HUES48 (cell line): ENCODE results near the gene DIO3.
"Not testable (repeated sequence)": the region's sequence is repeated elsewhere in the genome, so short reads cannot be mapped to it uniquely, and the experiment has no call there.

ENCODE experiments used
- H3K27ac ChIP-seq: one replicate; pipeline ENCODE4 v1.7.0; 2013; ENCODE audit warnings: low read depth, low read length, inconsistent platforms
- H3K27me3 ChIP-seq: 2 replicates; pipeline ENCODE4 v1.6.1; 2013; ENCODE audit warnings: mild to moderate bottlenecking, low read length; ENCODE audit not compliant: control insufficient read depth, insufficient read depth
- H3K36me3 ChIP-seq: 2 replicates; pipeline ENCODE4 v1.6.1; 2013; ENCODE audit warnings: low read length; ENCODE audit not compliant: control insufficient read depth, insufficient read depth
- H3K4me1 ChIP-seq: 2 replicates; pipeline ENCODE4 v1.6.1; 2013; ENCODE audit warnings: mild to moderate bottlenecking, low read length; ENCODE audit not compliant: control insufficient read depth, insufficient read depth
- H3K4me3 ChIP-seq: 2 replicates; pipeline ENCODE4 v1.5.1; 2013; ENCODE audit warnings: mild to moderate bottlenecking, low read depth, low read length
- H3K9ac ChIP-seq: 2 replicates; pipeline ENCODE4 v1.6.1; 2013; ENCODE audit warnings: mild to moderate bottlenecking, low read depth, low read length, moderate library complexity
- H3K9me3 ChIP-seq: 2 replicates; pipeline ENCODE4 v1.6.1; 2013; ENCODE audit warnings: low read length; ENCODE audit not compliant: control insufficient read depth, insufficient read depth

The DIO3 gene

DNA sequence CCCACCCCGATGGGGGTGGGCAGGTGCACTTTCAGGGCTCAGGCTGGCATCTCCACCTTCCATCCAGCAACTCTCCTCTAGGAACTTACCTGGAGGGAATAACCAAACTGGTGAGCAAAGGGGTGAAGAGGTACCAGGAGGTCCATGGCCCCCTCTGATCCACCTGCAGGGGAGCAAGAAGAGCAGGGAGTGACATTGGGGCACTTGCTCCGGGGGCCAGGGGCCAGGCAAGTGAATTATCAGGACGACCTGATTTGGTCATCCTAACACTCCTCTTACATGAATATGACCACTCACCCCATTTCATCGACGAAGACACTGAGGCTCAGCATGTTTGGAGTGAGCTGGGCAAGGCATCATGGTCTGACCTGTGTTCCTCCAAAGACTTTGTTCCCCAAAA is 6.0 kb downstream of the DIO3 start:
- Histone ChIP-seq H3K27me3 (peaks cover 82% of the 10 kb centered on the region), H3K36me3 (no peaks in the 10 kb centered on the region), H3K4me1 (peaks cover 17% of the 10 kb centered on the region), H3K4me3 (no peak overlapping the region), H3K9me3 (0 out of 2 replicates have a peak, but pooled peaks cover 2% of the 10 kb centered on the region), H3K27ac (no peak overlapping the region), H3K9ac (no peak overlapping the region)

DNA sequence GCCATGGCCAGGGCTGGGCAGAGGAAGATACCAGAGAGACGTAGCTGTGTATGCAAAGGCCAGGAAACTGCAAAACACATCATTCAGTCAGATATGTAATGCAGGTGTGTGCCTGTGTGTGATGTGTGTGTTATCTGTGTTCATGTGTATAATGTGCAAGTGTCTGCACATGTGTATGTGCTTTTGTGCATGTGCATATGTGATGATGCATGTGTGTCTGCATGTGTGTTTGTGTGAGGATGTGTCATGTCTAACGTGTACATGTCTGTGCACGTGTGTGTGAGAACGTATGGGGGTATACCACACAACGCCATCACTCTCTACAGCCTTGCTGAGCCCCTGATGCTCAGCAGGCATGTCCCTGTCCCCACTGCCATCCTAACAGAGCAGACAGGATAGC is 9.7 kb downstream of the DIO3 start:
- no peak overlapping the region for H3K9ac ChIP-seq

DNA sequence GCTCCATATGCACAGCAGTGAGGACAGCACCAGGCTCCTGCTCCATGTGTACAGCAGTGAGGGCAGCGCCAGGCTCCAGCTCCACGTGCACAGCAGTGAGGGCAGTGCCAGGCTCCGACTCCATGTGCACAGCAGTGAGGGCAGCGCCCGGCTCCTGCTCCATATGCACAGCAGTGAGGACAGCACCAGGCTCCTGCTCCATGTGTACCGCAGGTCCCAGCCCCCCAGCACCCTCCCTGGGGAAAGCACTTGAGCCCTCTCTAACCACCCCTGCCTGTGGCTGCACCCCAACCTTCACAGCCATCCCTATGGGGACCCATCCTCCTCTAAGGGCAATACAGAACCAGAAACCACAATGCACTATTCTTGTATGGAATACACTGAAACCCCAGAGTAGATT is 11.2 kb downstream of the DIO3 start:
- H3K9ac ChIP-seq, H3K36me3 ChIP-seq, H3K4me3 ChIP-seq, H3K9me3 ChIP-seq, H3K4me1 ChIP-seq, H3K27ac ChIP-seq: not testable (repeated sequence)
- H3K27me3 ChIP-seq = peaks cover 38% of the 10 kb centered on the region

More for the DNA sequence above, 9.7 kb downstream of the DIO3 start:
- no peaks in the 10 kb centered on the region for H3K9me3 ChIP-seq
- H3K27ac ChIP-seq = no peak overlapping the region
- peaks cover 53% of the 10 kb centered on the region for H3K27me3 ChIP-seq
- H3K36me3 ChIP-seq = no peaks in the 10 kb centered on the region
- H3K4me1 ChIP-seq = no peaks in the 10 kb centered on the region
- no peak overlapping the region for H3K4me3 ChIP-seq

DNA sequence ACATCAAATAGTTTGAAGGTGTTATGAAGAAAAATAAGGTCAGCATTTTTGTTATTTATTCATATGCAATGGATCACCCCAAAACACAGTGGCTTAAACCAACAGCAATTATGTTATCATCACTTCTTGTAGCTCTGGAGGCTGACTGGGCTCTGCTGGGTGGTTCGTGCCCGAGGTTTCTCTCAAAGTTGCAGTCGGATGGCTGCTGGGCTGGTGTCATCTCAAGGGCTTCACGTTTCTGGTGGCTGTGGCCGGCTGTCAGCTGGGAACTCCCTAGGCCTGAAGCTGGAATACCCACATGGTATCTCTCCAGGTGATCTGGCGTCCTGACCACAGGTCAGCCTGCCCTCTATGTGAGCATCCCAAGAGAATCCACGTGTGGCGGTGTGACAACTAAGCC is 12.0 kb downstream of the DIO3 start:
- Histone ChIP-seq H3K9me3 (no peaks in the 10 kb centered on the region), H3K27ac (no peak overlapping the region), H3K27me3 (peaks cover 30% of the 10 kb centered on the region), H3K36me3 (no peaks in the 10 kb centered on the region), H3K4me3 (no peak overlapping the region), H3K4me1 (no peaks in the 10 kb centered on the region), H3K9ac (no peak overlapping the region)

DNA sequence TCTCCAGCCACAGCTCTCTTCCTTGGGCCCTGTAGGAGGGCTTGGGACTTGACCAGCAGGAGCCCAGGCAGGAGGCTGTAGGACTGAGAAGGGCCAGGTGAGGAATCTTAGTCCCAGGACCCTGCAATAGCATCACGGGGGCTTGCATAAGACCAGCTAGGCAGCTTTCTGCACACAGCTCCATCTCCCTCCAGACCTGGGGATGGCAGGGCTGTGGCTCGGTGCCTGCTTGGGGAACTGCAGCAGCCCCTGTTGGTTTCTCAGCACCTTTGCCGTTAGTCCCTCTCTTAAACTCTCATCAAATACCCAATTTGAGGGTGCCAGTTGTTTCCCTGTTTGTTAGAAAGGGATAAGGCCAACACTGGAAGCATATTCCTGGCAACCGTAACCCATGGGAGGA is 14.3 kb downstream of the DIO3 start:
- Histone ChIP-seq H3K27me3 (peaks cover 15% of the 10 kb centered on the region), H3K36me3 (no peaks in the 10 kb centered on the region), H3K9me3 (no peaks in the 10 kb centered on the region), H3K4me1 (no peaks in the 10 kb centered on the region), H3K9ac (no peak overlapping the region), H3K4me3 (no peak overlapping the region), H3K27ac (no peak overlapping the region)

DNA sequence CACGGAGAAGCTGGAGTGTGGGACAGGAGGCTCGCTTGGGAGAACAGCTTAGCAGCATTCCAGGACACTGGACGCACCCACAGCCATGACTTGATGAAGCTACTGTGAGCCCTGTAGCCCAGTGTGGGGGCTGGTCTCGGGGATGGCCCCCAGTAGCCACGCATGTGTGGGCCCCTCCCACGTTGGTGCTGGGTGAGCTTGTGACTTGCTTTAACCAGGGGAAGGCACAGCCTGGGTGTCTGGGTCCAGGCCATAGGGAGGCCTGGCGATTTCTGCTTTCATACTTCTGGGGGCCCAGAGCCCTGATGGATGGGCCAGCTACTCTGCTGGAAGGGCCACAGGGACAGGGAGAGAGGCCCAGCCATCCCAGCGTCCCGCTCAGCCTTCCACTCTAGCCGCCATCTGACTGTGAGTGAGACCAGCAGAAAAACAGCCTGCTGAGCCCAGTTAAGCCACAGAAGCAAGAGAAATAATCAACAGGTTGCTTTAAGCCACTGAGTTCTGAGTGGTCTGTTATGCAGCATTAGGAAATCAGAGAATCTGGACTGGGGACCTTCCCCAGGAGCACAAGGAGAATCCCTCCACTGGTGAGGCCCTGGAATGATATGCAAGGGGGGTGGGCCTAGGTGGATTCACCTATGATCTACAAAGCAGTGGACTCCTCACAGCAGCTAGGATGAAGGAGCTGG is 16.1 kb downstream of the DIO3 start:
- Histone ChIP-seq H3K9ac (no peak overlapping the region), H3K4me3 (no peak overlapping the region), H3K36me3 (no peaks in the 10 kb centered on the region), H3K4me1 (no peaks in the 10 kb centered on the region), H3K27me3 (peaks cover 8% of the 10 kb centered on the region; the same call in 1 of the 2 replicates), H3K27ac (no peak overlapping the region), H3K9me3 (no peaks in the 10 kb centered on the region)

DNA sequence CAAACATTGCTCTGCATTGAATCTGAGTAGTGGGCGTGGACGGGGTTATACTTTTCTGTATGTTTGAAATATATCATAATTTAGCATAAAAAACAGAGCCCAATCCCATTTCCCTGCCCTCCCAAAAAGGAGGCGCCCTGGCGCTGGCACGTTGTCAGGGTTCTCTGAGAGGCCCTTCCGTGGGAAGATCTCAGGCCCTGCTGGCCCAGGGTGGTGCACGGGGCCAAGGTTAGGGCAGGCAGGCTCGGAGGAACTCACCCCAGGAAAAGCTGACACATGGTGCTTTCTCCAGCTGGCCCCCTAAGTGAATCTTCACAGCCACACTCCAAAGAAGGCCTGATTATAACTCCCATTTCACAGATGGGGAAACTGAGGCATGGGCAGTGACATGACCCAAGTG is 17.2 kb downstream of the DIO3 start:
- H3K27ac ChIP-seq = no peak overlapping the region
- H3K9ac ChIP-seq = no peak overlapping the region
- H3K9me3 ChIP-seq = no peaks in the 10 kb centered on the region
- no peak overlapping the region for H3K4me3 ChIP-seq
- H3K27me3 ChIP-seq = no peaks in the 10 kb centered on the region
- H3K4me1 ChIP-seq = no peaks in the 10 kb centered on the region
- H3K36me3 ChIP-seq = no peaks in the 10 kb centered on the region

DNA sequence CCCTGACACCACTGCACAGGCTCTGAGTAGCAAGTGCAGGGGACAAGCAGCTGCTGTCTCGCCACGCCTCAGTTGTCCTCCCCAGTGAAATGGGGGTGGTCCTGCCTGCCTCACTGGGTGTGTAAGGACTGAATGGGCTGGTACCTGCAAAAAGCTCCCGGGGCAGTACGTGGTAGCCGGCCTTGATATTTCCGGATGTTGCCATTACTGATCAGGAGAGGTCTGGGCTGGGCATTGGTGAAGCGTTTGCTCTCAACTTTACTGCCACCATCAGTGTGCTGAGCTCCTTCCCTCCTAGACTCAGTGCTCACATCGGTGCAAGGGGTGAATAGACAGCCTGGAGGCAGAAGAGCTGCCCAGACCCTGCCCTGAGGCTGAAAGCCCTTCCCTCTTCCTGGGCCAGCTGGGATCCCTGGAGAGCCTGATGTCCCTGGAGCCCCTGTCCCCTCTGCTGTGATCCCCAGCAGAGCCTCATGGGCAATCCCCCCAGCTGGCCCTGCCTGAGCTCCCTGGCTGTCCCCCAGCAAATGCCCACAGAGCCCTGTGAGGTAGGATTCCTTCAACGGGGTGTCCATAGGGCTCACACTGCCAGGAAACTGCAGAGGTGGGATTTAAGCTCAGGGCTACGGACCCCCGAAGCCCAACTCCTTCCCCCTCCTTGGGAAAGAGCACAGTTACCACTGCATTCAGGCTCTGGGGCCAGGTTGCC is 18.2 kb downstream of the DIO3 start:
- no peak overlapping the region for H3K4me3 ChIP-seq
- no peaks in the 10 kb centered on the region for H3K4me1 ChIP-seq
- no peak overlapping the region for H3K9ac ChIP-seq
- H3K36me3 ChIP-seq = no peaks in the 10 kb centered on the region
- no peaks in the 10 kb centered on the region for H3K9me3 ChIP-seq
- no peak overlapping the region for H3K27ac ChIP-seq
- H3K27me3 ChIP-seq = no peaks in the 10 kb centered on the region

DNA sequence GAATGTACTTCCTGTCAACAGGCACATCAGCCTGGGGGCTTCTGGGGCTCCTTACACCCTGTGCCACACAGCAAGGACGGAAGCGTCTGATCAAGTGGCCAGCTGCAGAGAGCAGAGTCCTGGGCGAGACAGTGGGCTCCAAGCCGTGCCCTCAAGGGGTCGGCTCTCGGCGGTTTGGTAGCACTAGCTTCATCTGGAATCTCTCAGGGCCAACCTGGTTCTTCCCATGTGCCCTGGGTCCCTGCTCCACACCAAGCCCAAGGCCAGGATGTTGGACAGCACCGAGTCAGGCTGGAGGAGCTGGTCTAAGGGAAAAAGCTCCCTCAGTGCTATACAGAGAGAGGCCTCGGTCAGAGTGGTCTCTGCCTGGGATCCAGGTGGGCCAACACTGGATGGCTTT is 20.5 kb downstream of the DIO3 start:
- Histone ChIP-seq H3K27me3 (no peaks in the 10 kb centered on the region), H3K36me3 (no peaks in the 10 kb centered on the region), H3K9me3 (no peaks in the 10 kb centered on the region), H3K27ac (no peak overlapping the region), H3K4me1 (no peaks in the 10 kb centered on the region), H3K9ac (no peak overlapping the region), H3K4me3 (no peak overlapping the region)

DNA sequence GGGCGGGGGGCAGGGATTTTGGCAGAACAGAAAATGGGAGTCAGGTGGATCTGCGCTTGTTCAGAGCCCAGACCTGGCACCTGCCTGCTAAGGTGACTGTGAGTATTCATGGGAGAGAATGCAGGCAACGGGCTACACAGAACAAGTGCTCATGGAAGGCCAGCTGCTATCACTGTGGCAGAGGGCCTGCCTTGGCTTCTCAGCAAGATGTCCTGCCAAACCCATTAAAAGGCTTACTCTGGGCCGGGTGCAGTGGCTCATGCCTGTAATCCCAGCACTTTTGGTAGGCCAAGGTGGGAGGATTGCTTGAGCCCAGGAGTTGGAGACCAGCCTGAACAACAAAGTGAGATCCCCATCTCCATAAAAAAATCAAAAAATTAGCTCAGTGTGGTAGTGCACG is 21.0 kb downstream of the DIO3 start:
- Histone ChIP-seq H3K27me3 (no peaks in the 10 kb centered on the region), H3K4me1 (no peaks in the 10 kb centered on the region), H3K4me3 (no peak overlapping the region)

DNA sequence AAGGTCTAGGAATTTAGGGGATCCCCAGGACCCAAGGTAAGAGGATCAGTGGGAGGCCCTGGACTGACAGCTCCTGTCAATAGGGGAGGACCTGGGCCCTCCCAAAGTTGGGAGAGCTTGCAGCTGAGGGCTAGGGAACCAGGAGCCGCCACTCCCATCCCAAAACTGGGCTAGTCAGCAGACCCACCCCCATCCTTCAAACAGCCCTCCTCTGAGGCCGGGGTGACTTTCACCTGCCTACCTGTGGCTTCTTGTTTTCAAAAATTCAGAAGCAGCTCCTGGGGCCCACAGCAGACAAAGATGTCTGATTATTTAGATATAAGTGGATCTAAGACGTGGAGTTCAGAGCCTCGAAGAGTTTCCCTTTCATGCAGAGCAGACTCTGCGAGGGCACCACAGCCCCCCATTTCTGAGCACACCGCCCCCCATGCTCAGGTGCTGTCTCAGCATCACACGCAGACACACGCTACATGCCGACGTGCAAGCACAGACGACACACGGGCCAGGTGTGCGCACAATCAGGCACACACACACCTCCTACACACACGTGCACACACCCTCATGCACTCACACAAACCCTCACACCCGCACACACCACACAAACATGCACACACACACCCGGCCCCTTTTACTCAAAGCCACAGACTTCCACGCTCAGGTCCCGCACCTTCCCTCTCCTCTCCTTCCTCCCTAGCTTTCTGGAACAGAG is 21.9 kb downstream of the DIO3 start:
- Histone ChIP-seq H3K9ac (no peak overlapping the region), H3K4me3 (no peak overlapping the region), H3K4me1 (no peaks in the 10 kb centered on the region), H3K36me3 (no peaks in the 10 kb centered on the region), H3K9me3 (no peaks in the 10 kb centered on the region), H3K27ac (no peak overlapping the region), H3K27me3 (no peaks in the 10 kb centered on the region)

More for the DNA sequence above, 21.0 kb downstream of the DIO3 start:
- Histone ChIP-seq H3K9me3 (no peaks in the 10 kb centered on the region), H3K36me3 (no peaks in the 10 kb centered on the region), H3K9ac (no peak overlapping the region), H3K27ac (no peak overlapping the region)
